MCF 10A (cell line): ENCODE measurements around the gene FOLR2. TPM values are rescaled to one million over a fixed set of nuclear protein-coding genes. Genes with fewer than 3 reads are reported as not detected.

Source experiments
- BruUV-seq: library from RNA; stranded (reverse); fragments of 400-500 nt; replicated peaks from 2 replicates; lab custom pipeline; 2021; lab: Mats Ljungman, UMichigan
- CTCF ChIA-PET: fragments of 300-600 bp; sonication (Branson Sonifier 250); formaldehyde crosslinking; extraction: SDS; loops from one replicate; lab custom pipeline; 2021; ENCODE audit warnings: antibody characterized with exemption, inconsistent platforms; lab: Yijun Ruan, JAX
- POLR2A ChIA-PET: fragments of 300-600, 350-650 bp; sonication (Branson Sonifier 250); formaldehyde crosslinking; extraction: SDS; loops from one replicate; lab custom pipeline; 2020; ENCODE audit warnings: antibody characterized with exemption, inconsistent platforms; lab: Yijun Ruan, JAX
- DNase-seq: peaks from one replicate; pipeline ENCODE4 v3.0.0-alpha.2; 2018; ENCODE audit not compliant: unreplicated experiment
- H3K27ac Mint-ChIP-seq: one replicate; pipeline ENCODE4 v1.8.0; 2022; ENCODE audit warnings: mild to moderate bottlenecking, low read depth, mixed read lengths; ENCODE audit not compliant: unreplicated experiment
- H3K27me3 Mint-ChIP-seq: one replicate; pipeline ENCODE4 v1.8.0; 2022; ENCODE audit warnings: mixed read lengths; ENCODE audit not compliant: insufficient read depth, unreplicated experiment
- H3K36me3 Mint-ChIP-seq: one replicate; pipeline ENCODE4 v1.8.0; 2022; ENCODE audit warnings: mild to moderate bottlenecking, moderate library complexity, mixed read lengths; ENCODE audit not compliant: insufficient read depth, unreplicated experiment
- H3K4me1 Mint-ChIP-seq: one replicate; pipeline ENCODE4 v1.8.0; 2022; ENCODE audit warnings: mixed read lengths; ENCODE audit not compliant: insufficient read depth, unreplicated experiment
- H3K4me3 Mint-ChIP-seq: one replicate; pipeline ENCODE4 v1.8.0; 2022; ENCODE audit warnings: mild to moderate bottlenecking, moderate library complexity, mixed read lengths; ENCODE audit not compliant: unreplicated experiment
- H3K9me3 Mint-ChIP-seq: one replicate; pipeline ENCODE4 v1.8.0; 2022; ENCODE audit warnings: mixed read lengths; ENCODE audit not compliant: unreplicated experiment
- intact Hi-C: fragments of 100-400 bp; cut with micrococcal nuclease; formaldehyde crosslinking; loops from 2 replicates; pipeline ENCODE4 v1.14.1; 2022
- total RNA-seq: library from RNA; stranded (reverse); gene quantifications from 2 replicates; pipeline ENCODE4 v1.2.3, GENCODE V29; 2022
- TF ChIP-seq, protein P1 (sequence below): fragments of 200-600 bp; IDR thresholded peaks from one replicate; pipeline ENCODE4 v1.8.0; 2022; ENCODE audit warnings: antibody characterized with exemption, mild to moderate bottlenecking; ENCODE audit not compliant: unreplicated experiment

Gene FOLR2
- total RNA-seq, 1 experiment from 2014 or later: not detected

DNA sequence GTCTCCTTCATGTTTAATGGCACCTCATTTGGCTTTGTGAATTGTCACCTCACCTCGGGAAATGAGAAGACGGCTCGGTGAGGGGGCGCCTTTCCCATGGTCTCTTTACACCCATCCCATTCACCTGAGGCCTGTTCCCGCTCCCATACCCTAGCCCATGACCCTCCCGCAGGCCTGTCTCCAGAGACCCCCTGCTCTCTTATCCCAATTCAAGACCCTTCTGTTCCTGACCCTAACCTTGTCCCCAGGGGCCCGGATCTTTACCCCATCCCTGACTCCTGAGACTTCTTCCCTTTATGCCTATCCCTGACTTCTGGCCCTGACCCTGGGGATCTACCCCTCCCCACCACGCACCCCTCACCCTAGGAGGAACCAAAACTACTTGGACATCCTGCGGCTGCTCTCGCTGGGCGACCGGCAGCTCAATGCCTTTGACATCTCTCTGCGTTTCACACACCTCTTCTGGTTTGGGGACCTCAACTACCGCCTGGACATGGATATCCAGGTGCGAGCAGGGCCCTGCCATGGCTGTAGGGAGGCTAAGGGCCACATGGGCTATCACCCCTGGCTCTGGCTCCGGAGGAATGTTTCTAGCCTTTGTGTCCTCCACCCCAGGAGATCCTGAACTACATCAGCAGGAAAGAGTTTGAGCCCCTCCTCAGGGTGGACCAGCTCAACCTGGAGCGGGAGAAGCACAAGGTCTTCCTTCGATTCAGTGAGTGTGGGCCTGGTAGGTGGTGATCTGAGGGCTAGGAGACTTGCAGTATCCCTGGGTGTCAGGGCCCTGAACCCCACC is 15.9 kb downstream of the FOLR2 start:
- Mint-ChIP-seq H3K27ac (no peak overlapping the region), H3K27me3 (no peaks in the 10 kb centered on the region)
- TF ChIP-seq, protein P1, sequence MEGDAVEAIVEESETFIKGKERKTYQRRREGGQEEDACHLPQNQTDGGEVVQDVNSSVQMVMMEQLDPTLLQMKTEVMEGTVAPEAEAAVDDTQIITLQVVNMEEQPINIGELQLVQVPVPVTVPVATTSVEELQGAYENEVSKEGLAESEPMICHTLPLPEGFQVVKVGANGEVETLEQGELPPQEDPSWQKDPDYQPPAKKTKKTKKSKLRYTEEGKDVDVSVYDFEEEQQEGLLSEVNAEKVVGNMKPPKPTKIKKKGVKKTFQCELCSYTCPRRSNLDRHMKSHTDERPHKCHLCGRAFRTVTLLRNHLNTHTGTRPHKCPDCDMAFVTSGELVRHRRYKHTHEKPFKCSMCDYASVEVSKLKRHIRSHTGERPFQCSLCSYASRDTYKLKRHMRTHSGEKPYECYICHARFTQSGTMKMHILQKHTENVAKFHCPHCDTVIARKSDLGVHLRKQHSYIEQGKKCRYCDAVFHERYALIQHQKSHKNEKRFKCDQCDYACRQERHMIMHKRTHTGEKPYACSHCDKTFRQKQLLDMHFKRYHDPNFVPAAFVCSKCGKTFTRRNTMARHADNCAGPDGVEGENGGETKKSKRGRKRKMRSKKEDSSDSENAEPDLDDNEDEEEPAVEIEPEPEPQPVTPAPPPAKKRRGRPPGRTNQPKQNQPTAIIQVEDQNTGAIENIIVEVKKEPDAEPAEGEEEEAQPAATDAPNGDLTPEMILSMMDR: no peak

DNA sequence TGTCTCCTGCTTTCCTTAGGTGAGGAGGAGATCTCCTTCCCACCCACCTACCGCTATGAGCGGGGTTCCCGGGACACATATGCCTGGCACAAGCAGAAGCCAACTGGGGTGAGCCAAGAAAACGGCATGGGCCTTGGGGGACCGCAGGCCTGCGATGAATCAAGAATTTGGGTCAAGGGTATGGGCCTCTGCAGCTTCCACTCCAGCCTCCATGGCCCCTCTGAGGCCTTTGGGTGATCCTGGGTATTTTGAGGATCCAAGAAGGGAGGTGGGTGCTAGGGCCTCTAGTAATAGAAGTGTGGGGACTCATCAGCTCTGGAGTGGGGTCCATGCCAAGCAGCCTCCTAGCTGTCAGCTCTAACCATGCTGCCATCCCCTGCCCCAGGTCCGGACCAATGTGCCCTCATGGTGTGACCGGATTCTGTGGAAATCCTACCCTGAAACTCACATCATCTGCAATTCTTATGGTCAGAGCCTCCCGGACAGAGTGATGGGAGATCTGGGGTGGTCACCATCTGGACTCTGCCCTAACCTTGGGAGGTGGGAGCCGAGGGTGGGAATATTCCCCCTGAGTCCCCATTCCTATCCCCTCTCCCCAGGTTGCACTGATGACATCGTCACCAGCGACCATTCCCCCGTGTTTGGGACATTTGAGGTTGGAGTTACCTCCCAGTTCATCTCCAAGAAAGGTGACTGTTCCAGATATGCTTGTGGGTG is 16.6 kb downstream of the FOLR2 start:
- no peak for DNase-seq
- TF ChIP-seq, protein P1: no peak
- Mint-ChIP-seq H3K36me3 (peaks cover 73% of the 10 kb centered on the region), H3K27ac (no peak overlapping the region), H3K9me3 (no peaks in the 10 kb centered on the region), H3K4me1 (no peaks in the 10 kb centered on the region), H3K27me3 (no peaks in the 10 kb centered on the region), H3K4me3 (peak overlapping the region; percentile 35)
- ChIA-PET CTCF (no interaction called here), POLR2A (no interaction called here)
- intact Hi-C loops: no loop called here
- no TSS peak for BruUV-seq

More for the DNA sequence above, 15.9 kb downstream of the FOLR2 start:
- intact Hi-C loops: no loop called here
- POLR2A ChIA-PET: no interaction called here
- DNase-seq: no peak
- H3K4me3 Mint-ChIP-seq: no peak overlapping the region
- no TSS peak for BruUV-seq
- H3K36me3 Mint-ChIP-seq: peaks cover 69% of the 10 kb centered on the region
- H3K9me3 Mint-ChIP-seq: no peaks in the 10 kb centered on the region
- CTCF ChIA-PET: no interaction called here
- no peaks in the 10 kb centered on the region for H3K4me1 Mint-ChIP-seq

DNA sequence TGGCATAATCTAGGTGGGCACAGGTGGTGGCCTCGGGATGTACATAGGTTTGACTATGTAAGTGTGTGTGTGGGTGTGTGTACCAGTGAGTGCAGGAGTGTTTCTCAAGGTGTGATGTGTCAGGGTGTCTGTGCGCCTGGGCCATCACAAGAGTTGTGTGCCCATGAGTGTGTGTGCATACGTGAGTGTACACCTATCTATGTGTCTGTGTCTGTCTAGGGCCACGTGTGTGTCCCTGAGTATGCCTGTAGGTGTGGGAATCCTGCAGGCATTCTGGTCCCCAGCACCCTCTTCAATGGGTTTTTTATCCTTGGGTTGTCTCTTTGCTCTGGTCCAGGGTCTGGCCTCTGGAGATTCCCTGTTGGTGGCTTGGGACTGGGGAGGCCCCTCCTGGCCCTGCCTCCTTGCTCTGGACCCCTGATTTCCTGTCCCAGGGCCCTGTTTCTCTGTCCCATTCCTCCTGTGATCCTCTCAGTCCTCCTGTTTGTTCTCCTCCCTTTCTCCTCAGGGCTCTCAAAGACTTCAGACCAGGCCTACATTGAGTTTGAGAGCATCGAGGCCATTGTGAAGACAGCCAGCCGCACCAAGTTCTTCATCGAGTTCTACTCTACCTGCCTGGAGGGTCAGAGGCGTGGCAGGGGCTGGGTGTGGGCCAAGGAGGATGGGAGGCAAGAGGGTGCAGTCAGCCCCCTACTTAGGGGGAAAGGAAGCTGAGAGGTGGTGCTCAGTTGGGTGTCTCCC is 17.3 kb downstream of the FOLR2 start:
- TF ChIP-seq, protein P1: no peak
- no peak overlapping the region for H3K27ac Mint-ChIP-seq
- peaks cover 2% of the 10 kb centered on the region for H3K4me1 Mint-ChIP-seq
- H3K4me3 Mint-ChIP-seq: peak overlapping the region; percentile 35
- DNase-seq: no peak
- POLR2A ChIA-PET: interaction anchor here (0.6 to 3.3 kb wide), 2 partner anchors 9 to 256 kb away, joined by 3 to 25 read pairs; partner anchors contain the start of gene INPPL1
- intact Hi-C loops: no loop called here
- no peaks in the 10 kb centered on the region for H3K9me3 Mint-ChIP-seq
- BruUV-seq: no TSS peak
- peaks cover 73% of the 10 kb centered on the region for H3K36me3 Mint-ChIP-seq
- CTCF ChIA-PET: interaction anchor here (0.5 kb wide), 1 partner anchor 553 kb away, joined by 4 read pairs; no protein-coding TSS in a partner anchor
- no peaks in the 10 kb centered on the region for H3K27me3 Mint-ChIP-seq
